AG20443 (cell line): ENCODE data around the gene CSNK1G3.
"Not testable (repeated sequence)": the region's sequence is repeated elsewhere in the genome, so short reads cannot be mapped to it uniquely, and the experiment has no call there.

Experiments
- DNase-seq: peaks from one replicate; pipeline ENCODE4 v3.0.0; 2012; ENCODE audit warnings: low spot score, mixed read lengths

Gene CSNK1G3

DNA sequence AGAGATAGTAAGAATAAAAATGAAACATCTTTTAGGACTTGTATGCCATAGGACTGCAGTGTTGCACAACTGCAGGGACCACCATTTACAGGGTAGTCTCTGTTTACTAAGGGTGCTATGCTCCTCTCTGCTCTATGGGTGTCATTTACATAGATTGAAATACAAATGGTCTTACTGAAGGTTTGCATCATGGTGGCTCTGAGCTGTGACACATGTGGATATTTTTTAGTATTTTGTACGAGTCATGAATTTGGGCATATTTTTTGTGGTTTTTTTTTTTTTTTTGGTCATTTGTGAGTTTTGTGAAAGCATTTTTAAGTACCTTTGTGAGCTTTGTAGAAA, 47.4 kb downstream of the CSNK1G3 start:
- DNase-seq, result no peak

DNA sequence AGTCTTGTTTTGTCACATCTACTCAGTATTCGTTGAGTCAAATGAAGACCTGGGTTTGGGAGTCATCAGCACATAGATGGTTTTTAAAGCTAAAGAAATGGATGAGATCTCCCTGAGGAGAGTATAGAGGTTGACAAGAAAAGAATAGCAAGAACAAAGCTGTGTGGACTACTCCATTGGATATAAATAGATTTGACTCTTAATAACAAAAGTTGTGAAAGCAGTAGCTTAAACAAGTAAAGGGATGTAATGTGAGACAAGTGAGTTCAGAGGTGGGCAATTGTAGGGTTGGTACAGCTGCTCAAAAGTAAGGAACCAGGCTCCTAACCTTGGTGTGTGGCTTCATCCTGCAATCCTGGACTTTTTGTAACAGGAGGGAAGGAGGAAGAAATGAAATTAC, 49.3 kb downstream of the CSNK1G3 start:
- DNase-seq, result no peak

DNA sequence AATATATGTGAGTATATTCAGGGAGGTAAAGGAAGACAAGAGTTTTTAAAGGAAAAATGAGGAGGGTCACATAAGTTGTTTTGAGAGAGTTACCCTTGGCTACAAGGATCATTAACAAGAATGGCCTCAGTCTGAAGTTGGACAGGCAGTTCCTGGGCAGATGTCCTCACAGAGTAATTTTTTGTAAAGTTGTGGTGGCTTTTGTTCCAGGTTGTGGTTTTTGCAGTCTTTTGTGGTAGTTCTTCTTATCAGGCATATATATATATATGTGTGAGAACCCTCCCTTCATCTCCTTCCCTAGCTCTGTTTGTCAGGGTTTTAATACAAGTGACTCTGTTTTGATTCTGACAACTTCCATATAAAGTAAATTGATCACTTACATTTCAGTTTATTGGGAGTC, 60.0 kb downstream of the CSNK1G3 start:
- DNase-seq, result no peak

DNA sequence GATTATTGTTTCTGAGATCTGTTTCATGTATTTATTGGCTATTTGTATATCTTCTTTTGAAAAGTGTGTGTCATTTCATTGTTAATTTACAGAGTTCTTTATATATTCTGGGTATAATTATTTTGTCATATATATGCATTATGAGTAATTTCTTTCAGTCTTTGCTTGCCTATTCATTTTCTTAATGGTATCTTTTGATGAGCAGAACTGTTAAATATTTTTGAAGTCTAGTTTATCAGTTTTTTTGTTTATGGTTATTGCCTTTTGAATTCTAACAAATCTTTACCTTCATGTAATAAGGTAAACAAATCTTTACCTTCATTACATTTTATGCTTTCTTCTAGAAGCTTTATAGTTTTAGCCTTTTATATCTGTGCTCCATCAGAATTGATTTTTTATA, 66.4 kb downstream of the CSNK1G3 start:
- DNase-seq, result no peak

DNA sequence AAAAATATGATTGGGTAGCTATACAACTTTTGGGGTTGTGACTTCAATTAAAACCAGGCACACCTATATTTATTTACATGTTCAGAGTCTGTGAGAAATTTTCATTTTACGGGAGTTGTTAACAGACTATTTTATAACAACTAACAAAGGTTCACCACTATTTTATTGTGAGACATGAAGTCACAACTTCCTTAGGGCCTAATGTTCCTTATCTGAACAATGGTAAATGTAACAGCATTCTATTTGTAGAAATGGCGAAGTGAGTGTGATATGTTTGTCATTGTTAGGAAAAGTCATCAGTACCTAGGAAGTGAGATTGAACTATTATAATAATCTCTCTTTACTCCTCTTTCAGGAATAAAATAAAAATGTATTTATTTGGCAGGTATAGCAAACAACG, 67.4 kb downstream of the CSNK1G3 start:
- no peak for DNase-seq

DNA sequence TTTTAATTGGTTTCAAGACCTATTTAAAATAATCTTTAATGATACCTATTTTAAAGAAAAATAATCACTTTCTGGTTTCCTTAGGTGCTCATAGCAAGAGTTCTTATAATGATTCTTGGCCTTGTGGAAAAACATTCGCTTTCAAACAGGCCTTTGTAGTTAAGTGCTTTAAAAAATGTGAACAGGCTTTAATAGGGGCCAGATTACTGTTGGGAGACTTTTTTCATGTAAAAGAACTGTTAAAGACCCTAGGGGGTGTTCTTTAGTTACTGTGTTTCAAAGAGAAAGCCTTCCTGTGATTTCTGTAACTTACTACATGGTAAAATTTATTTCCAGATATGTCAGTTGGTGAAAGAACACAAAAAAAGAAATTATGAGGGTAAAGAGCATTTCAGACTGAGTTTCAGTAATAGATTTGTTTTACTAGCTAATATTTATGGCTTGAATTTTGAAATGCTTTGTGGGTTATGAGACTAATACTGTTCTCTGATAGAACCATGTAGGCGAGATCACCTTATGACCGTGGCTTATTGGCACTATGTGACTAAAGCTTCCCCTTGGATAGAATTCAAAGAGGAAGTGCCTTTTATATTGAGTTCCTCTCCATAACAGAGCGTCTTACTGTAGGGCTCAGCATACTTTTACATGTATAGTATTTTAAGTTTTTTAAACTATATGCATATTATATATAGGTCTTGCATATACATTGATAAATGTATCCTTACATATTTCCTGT, 70.7 kb downstream of the CSNK1G3 start:
- no peak for DNase-seq

DNA sequence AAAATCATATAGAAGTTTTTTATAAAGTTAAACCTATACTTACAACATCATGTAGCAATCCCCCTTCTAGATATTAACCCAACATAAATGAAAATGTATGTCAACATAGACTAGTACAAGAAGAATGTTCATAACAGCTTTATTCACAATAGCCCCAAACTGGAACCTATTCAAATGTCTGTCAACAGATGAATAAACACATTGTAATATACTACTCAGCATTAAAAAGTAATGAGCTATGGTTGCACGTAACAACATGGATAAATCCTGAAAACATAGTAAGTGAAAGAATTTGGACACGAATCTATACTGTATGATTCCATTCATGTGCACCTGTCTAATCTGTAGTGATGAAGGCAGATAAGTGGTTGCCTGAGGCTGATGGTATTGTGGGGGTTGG, 73.9 kb downstream of the CSNK1G3 start:
- no peak for DNase-seq

DNA sequence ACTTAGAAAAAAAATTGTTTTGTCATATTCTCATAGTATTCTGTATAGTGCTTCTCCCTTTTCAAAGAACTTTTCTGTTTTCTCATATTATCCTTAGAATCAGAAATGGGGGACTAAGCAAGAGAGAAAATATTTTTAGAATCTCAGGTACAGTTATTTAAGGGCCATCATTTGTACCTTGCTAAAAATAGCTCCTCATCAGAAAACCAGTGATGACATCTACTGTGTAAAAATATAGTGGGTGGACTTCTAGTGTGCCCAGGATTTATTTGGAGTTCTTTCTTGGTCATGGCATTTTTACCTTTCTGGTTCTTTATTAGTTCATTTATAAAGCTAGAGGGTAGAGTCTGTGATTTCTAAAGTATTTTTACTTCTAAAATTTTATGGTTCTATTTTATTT, 82.5 kb downstream of the CSNK1G3 start:
- no peak for DNase-seq

DNA sequence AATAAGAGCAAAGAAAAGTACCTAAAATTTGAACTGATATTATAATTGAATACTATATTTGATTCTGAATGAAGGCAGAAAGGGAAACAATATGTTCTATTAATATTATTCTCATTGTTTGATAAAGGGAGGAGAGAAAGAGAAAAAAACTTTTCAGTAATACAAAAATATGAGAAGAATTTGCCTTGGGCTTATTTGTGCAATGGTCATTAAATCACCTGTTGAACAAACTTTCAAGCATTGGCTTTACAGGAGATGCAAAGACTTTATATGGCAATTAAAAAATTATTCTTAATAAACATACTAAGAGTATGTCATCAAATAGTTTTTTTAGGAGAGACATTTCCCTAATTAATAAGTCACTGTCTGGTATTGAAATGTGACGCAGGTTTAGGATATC, 85.0 kb downstream of the CSNK1G3 start:
- no peak for DNase-seq

DNA sequence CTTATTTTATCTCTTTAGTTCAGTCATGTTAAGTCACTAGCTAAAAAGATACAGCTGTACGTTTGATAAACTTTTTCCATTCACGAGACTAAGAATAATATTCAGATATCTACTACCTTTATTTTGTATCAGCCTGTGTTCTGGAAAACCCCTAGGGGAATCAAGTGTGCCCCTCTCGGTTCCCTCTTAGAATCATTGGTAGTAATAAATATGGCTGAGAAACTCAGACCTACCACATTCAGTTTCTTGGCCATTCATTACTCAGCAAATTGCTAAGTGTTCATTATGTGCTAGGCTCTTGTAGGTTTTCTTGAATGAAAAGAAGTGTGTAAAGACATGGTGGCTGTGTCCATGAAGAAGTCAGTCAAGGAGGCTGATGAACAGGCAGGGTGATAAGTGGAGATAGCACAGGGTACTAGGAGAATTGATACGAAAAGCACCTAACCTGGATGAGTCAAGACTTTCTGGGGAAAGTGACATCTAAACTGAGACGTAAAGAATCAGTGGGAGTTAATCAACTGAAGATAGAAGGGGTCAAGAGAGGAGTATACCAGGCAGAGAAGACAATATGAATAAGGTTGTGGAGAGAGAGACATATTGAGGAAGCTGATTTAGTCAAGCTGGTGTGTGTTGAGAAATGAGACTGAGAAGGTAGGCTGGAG, 86.2 kb downstream of the CSNK1G3 start:
- DNase-seq, result no peak

DNA sequence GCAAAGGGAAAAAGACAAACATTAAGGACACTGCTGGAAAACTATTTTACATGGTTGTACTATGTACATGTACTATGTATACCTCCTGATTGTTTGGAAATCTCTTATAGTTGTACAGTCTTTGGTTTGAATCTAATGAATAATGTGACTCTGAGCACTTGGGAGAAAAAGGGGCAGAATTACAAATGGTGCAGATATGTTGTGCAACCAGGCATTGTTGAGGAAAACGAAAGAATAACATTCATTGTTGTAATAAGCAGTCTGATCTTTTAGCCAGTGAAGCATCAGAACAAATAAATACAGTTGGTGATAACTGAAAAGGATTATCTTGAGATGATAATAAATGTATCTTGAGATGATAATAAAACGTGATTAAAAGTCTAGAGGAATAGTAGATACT, 87.2 kb downstream of the CSNK1G3 start:
- DNase-seq, result no peak

DNA sequence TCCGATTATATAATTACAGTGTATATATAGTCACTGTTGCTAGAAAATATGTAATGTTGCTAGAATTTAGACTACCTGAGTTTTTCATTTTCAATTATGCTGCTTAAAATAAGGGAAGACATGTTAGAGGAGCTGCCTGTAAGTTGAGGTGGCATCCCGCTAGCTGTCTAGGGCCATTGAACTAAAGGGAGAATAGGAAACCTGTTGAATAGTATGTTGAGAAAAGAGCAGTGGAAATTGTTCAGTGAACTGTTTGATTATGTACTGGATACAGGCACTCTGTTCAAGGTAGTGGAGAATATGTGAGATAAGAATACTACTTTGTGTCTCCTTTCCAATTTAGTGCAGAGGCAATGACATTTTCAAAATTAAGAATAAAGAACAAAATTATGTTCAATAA, 89.6 kb downstream of the CSNK1G3 start:
- no peak for DNase-seq

DNA sequence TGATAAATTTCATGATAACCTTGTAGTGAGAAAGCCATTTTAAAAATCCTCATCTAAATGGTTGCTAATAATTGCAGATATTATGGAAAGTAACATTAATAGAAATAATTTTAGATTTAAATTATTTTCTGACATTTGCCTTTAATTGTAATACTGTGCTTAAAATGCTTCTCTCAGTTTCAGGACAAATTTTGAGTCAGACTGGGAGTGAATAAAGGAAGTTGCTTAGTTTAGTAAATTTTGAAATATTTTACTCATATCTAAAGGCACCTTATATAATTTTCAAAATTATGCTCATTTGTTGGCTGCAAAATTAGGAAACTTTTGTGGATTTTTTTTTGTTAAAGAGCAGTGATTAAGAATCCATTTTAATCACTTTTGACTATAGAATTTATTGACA, 93.8 kb downstream of the CSNK1G3 start:
- no peak for DNase-seq

DNA sequence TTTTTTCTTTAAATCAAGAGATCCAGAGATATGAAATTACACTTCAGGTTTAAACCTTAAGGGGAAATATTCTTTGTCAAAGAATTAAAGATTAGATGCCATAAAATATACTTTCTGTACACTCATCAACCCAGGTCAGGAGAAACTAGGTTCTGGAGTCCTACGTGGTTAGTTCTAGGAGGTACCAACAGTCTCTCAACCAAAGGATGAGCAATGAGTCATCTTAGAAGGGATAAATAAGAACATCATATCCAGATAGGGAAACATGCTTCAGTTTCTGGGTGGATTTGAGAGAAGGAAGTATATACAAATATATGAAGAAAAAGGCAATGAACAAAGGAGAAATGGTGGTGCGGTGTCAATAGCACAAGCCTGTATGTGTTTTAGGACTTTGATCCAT, 98.2 kb downstream of the CSNK1G3 start:
- no peak for DNase-seq

DNA sequence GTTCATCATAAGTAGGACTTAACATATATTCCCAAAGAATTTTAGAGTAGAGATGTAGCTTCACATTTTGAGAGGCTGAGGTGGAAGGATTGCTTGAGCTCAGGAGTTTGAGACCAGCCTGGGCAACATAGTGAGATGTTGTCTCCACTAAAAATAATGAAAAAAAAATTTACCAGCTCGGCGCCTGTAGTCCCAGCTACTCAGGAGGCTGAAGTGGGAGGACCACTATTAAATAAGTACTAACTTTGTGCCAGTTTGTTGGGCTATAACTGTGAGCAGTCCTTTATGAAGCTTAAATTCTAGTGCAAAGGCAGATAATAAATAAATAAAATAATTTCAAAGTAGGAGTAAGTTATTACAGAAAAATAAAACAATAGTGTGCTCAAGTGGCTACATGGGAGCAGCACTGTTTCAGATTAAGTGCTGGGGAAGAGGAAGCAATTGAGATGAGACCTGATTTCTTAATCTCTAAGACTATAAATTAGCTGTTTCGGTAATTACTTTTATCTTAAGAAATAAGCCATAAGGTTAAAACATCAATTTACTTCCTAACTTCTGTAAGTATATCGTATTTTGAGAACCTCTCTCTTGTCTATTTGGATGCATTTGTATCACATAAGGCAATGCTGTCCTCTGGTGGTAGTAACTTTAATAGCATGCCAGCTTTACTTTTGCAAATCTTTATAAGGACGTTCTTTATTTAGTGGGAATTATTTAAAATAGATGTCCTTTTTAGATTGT, 98.9 kb downstream of the CSNK1G3 start:
- DNase-seq, result peak; percentile 49

DNA sequence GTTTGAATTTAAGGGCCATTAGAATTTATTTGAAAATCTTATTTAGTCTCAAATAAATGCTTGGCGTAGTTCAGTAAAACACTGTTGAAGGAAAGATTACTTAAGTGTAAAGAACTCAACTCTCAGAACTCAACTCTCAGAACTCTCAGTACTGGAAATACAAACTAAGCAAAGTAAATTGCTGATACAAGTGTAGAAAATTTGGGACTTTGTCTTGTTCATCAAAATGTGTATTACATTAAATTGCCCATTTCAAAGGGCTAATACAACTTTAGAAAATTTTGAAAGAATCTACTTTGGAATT, 99.4 kb downstream of the CSNK1G3 start:
- no peak for DNase-seq

DNA sequence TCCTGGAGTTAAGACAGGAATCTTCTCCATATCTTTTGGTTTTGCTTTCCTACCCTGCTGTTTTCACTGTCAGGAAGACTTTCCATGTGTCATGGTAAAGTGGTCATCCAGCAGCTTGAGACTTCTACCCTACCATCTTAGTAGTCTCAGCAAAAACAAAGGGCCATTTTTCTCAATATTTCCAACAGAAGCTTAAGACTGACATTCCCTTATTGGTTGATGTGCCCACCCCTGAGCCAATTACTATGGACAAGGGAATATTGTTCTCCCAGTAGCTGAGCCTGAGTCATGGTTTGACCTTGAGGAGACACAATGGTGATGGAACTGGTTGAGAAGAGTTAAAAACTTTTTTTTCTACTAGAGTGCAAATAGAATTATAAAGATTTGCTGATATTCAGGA, 105.6 kb downstream of the CSNK1G3 start:
- DNase-seq, result no peak

DNA sequence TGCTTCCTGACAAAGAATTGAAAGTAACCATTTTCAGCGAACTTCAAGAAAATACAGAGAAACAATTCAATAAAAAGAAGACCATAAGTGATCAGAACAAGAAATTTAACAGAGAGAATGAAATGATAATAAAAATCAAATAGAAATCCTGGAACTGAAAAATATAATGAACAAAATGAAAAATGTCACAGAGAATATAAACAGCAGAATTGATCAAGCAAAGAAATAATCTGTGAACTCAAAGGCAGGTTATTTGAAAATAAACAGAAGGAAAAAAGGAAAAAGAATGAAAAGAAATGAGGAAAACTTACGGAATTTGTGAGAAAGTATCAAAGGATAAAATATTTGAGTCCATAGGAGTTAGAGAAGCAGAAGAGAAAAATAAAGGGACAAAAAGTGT, 114.1 kb downstream of the CSNK1G3 start:
- no peak for DNase-seq

DNA sequence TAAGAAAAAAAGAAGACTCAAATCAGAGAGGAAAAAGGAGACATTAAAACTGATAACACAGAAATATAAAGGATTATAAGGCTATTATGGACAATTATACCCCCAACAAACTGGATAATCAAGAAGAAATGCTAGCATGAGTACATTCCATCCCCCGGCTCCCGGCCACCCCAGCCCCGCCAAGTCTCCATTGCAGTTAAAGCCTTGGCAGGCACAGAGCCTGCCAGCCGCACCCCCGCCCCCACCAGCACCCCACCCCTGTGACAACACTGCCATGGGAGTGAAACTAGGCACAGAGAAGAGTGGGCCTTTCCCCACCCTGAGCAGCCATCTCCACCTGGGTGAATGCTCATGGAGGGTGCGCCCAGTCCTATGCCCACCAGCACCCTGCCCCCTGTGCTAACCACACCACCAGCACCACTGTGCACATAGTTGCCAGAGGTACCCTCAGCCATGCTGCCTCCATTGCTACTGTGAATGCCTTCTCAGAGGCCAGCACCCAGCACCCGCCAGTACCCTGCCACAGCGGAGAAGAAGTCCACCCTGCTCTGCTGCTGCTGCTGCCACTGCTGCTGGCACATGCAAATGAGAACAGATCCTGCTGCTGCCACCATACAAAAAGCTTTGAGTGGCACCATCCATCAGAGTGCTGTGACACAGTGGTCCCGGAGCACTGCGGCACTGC, 117.0 kb downstream of the CSNK1G3 start:
- DNase-seq, result no peak

DNA sequence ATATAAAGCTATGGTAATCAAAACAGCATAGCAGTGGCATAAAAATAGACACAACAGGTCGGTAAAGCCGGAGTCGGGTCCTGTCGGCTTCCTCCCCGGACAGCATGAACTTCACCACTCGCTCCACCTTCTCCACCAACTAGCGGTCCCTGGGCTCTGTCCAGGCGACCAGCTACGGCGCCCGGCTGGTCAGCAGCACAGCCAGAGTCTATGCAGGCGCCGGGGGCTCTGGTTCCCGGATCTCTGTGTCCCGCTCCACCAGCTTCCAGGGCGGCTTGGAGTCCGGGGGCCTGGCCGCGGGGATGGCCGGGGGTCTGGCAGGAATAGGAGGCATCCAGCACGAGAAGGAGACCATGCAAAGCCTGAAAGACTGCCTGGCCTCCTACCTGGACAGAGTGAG, 124.0 kb downstream of the CSNK1G3 start:
- DNase-seq, result no peak

DNA sequence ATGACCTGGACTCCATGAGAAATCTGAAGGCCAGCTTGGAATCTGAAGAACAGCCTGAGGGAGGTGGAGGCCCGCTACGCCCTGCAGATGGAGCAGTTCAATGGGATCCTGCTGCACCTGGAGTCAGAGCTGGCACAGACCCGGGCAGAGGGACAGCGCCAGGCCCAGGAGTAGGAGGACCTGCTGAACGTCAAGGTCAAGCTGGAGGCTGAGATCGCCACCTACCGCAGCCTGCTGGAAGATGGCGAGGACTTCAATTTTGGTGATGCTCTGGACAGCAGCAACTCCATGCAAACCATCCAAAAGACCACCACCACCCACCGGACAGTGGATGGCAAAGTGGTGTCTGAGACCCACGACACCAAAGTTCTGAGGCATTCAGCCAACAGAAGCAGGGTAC, 125.1 kb downstream of the CSNK1G3 start:
- not testable (repeated sequence) for DNase-seq

DNA sequence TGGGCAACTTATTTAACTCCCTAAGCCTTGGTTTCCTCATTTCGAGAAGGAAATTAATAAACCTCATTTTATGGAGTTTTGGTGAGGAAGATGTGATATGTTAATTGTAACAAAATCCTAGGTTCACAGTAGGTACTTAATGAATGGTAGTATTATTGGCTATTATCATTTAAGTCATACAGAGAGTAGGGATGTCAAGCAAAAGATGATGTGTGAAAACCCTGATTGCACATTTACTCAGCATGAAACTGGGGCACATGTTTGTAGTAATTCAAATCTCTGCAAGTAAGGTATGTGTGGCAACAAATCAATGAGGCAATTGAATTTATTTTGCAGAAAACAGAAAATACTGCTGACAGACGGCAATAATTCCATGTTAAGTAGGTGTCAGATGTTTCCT, 127.3 kb downstream of the CSNK1G3 start:
- no peak for DNase-seq

DNA sequence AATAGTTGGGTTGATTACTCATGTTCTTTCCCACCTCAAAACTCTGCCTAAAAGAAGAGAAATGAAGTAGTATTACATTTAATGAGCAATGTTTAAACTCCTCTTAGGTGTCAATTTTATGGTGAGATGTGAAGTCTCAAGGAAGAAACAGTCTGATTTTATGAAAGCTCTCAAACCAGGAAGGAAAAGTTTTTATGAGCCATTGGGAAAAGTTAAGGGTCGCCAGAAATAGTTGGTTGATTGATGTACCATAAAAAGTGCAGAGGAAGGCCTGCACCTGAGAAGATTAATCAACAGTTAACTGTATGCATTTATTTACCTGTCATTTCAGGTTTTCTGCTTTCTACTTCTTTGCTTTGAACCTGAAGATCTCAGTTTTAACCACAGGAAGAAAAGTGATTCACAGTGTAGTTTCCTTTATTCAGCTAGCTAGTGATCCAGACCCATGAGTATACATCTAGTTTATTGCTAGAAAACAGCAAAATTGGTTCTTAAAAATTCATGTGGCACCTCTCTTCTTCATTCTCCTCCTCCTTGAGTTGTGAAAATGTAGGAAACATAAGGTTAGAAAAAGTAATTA, 133.1 kb downstream of the CSNK1G3 start:
- no peak for DNase-seq
